Activated effector memory CD4-positive, alpha-beta T cell treated with anti-CD3 and anti-CD28 coated beads, Interleukin-2, amount 50 U/mL, for 16 hours (primary cell): ENCODE data around the gene TBC1D5.
"Not testable (repeated sequence)": the region's sequence is repeated elsewhere in the genome, so short reads cannot be mapped to it uniquely, and the experiment has no call there.

ENCODE experiments used
- DNase-seq: peaks from one replicate; pipeline ENCODE4 v3.0.0-alpha.2; 2020

TBC1D5 gene

DNA sequence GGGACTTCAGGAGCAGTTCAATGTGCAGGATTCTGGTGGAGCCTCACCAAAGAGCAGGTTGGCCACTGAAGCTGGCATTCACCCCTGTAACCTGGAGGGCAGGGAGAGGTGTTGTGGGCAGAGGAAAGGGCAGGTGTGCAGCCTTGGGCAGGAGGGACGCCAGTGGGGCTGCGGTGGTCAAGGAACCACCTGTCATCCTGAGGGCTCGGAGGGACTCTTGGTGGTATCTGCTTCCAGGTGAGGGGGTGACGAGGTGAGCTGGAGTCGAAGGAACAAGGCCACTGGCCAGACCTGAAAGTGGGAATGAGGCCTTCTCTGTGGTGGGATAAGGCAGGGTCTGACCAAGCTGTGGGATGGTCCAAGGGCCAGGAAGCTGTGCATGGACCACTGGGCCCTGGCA, 588.2 kb downstream of the TBC1D5 start:
- peak; percentile 55 for DNase-seq

- peak; percentile 45 for DNase-seq
These were observed 589.2 kb downstream of the TBC1D5 start for GRCh38 chr3:17153209-17153608.

GRCh38 chr3:17151598-17152373, 590.6 kb downstream of the TBC1D5 start:
- DNase-seq, result peak; percentile 92

- DNase-seq, result peak; percentile 48
These were observed 593.4 kb downstream of the TBC1D5 start for GRCh38 chr3:17149076-17149475.

GRCh38 chr3:17144665-17144993, 597.8 kb downstream of the TBC1D5 start:
- no peak for DNase-seq

DNA sequence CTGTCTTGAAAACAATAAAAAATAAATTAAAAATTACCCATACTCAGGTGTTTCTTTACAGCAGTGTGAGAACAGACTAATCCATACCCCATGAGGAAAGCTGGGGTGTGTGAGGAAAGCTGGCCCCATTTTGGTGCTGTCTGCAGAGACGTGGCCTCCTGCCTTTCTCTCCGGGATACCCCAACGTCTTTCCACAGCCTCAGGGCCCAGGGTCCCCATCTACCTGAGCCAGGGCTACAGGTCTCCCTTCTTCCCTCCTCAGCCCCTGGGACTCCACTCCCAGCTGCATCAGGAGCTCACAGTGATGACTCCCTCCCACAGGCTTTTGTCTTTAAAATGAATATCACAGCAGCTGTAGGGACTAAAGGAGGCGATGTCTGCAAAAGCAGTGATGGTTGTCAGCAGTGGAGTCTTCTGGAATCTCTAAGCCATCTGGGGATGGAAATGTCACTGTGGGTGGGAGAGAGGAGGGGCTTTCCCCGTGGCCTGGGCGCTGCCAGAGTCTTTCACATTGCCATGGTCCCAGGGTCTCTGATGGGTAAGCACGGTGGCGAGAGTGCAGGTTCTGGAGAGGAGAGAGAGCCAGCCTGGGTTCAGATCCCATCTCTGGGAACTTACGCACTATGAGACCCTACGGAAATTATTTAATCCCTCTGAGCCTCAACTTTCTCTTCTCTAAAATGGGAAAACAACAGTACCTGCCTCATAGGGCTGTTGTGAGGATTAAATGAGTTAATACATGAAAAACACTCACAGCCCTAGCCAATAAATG, 598.4 kb downstream of the TBC1D5 start:
- peak; percentile 49 for DNase-seq

DNA sequence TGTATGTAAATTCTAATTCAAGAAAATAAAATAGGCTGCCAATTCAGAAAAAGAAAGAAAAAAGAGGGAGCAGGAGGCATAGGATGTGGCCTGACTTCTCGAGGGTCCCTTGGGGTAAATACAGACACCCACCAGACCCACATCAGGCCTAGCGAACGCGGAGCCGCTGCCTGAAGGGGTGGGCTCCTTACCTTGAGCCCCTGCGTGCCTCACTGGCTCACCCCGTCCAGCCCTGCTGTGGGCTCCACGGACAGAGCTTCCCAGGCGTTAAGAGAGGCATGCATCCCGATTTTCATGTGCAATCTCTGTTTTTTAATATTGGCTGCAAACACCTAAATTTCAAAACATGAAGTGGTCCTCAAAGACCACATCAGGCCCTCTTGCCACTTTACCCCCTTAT, 599.9 kb downstream of the TBC1D5 start:
- DNase-seq, result peak; percentile 36

DNA sequence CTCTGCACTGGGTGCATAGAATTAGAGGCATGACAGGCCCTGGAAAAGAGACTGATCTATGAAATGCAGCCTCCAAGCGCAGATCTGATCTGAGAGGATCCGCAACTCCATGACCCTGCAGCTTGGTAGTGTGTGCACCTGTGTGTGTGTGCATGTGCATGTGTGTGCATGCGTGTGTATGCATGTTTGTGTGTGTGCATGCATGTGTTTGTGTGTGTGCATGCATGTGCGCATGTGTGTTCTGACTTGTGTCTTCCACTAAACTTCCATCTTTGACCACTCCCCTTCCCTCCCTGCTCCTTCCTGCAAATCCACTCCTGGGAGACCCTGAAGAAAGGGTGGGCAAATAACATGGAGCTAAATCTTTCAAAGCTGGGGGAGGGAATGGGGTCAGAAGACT, 600.7 kb downstream of the TBC1D5 start:
- DNase-seq, result peak; percentile 39

DNA sequence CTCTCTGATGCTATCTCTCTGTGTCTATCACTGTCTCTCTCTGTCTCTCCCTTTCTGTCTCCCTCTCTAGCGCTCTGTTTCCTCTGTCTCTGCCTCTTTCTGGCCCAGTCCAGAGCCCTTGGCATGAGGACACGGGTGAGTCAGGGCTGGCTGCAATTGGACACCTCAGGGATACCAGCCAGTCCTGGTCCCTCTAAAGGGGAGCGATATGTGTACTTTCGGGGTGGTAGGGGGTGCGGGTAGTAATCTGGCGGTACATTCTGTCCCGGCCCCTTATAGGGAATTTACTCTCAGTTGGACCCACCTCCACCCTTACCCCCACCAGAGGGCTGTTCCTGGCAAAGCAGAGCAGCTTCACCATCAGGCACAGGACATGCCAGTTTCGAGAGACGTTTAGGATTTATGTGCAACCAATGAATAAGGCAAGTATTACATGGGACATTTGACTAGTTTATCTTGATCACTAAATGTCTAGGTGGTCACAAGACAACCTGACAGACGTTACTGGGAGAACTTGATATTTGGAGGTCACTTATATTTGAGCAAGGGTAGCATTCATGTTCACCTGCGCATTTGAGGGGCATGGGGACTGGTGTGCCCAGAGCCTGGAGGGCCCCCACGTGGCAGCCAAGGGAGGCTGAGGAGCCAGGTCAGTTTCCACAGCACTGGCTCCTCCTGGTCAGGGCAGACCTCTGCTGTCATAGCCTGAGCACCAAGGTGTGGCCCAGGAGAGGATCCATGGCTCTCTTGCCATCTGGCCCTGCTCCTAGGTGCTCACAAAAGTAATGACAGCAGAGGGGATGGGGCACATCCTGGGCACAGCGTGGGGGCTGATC, 601.5 kb downstream of the TBC1D5 start:
- peak; percentile 38 for DNase-seq

GRCh38 chr3:17138246-17139039, 604.0 kb downstream of the TBC1D5 start:
- DNase-seq, result peak; percentile 12

- peak; percentile 25 for DNase-seq
These were observed 605.1 kb downstream of the TBC1D5 start for GRCh38 chr3:17137321-17137826.

- peak; percentile 31 for DNase-seq
These were observed 606.2 kb downstream of the TBC1D5 start for GRCh38 chr3:17136136-17136721.

DNA sequence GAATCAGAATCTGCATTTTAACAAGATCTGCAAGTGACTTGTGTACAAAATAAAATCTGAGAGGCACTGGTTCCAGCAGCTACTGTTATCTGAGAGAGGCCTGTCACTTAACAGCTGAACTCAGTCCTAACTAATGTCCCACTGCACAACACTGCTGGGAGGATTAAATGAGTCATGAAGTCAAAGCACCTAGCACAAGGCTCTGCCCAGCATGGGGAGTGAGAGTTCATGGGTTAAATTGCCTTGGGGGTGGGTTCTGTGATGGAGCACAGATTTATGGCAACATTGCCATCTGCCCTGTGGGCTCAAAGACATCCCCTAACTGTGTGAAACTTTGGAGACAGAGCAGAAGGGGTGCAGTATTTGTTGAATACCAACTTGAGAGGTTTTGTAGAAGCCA, 606.7 kb downstream of the TBC1D5 start:
- DNase-seq, result peak; percentile 12

GRCh38 chr3:17133632-17134545, 608.5 kb downstream of the TBC1D5 start:
- DNase-seq, result peak; percentile 59

DNA sequence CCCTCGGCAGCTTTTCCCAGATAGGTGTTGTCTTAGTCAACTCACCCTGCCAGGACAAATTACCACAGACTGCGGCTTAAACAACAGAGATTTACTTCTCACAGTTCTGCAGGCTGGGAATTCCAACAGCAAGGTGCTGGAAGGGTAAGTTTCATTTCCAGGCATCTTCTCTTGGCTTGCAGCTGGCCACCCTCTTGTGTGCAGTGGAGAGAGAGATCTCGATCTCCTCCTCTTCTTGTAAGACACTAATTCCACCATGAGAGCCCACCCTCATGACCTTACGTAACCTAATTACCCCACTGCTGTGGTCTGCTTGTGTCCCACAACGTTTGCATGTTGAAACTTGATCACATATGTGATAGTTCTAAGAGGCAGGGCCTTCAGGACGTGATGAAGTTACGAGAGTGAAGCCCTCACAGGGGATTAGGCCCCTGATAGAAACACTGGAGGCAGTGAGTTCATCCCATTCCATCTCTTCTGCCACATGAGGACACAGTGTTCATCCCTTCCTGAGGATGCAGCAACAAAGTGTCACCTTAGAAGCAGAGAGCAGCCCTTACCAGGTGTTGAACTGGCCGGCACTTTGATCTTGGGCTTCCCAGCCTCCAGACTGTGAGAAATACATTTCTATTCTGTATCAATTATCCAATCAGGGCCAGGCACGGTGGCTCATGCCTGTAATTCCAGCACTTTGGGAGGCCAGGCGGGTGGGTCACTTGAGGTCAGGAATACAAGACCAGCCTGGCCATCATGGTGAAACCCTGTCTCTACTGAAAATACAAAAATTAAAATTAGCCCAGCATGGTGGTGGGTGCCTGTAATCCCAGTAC, 609.9 kb downstream of the TBC1D5 start:
- DNase-seq, result peak; percentile 10

DNA sequence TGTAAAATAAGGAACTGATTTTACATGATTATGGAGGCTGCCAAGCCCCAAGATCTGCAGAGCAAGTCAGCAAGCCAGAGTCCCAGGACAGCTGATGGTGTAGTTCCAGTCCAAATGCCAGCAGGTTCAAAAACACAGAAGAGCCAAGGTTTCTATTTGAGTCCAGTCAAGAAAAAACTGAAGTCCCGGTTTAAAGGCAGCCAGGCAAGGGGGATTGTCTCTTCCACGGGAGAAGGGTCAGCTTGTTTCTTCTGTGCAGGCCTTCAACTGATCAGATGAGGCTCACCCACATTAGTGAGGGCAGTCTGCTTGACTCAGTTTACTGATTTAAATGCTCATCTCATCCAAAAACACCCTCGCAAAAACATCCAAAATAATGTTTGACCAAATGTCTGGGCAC, 611.5 kb downstream of the TBC1D5 start:
- DNase-seq, result peak; percentile 6

- no peak for DNase-seq
These were observed 612.9 kb downstream of the TBC1D5 start for GRCh38 chr3:17129556-17129955.

DNA sequence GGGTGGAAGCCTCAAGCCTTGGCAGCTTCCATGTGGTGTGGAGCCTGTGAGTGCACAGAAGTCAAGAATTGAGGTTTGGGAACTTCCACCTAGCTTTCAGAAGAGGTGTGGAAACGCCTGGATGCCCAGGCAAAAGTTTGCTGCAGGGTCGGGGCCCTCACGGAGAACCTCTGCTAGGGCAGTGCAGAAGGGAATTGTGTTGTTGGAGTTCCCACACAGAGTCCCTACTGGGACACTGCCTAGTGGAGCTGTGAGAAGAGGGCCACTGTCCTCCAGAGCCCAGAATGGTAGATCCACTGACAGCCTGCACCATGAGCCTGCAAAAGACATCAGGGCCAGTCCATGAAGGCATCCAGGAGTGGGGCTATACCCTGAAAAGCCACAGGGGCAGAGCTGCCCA, 613.8 kb downstream of the TBC1D5 start:
- DNase-seq, result not testable (repeated sequence)

- no peak for DNase-seq
These were observed 616.5 kb downstream of the TBC1D5 start for GRCh38 chr3:17125738-17126442.
